Prostate gland (tissue), 2 donors: ENCODE measurements around the gene MBNL1.

Experiments
- CTCF ChIP-seq, 4 experiments: fragments of 200-600 bp in 2 of 4; fragments of 450-650 bp in 2 of 4; sonication (generic) in 2 of 4; IDR thresholded peaks; 1 replicate in 3 of 4; 2 replicates in 1 of 4; pipeline ENCODE4 v1.5.1; 2016 to 2019; ENCODE audit warnings: antibody characterized with exemption in 4 of 4, mild to moderate bottlenecking in 2 of 4, moderate library complexity in 2 of 4
- POLR2A ChIP-seq: fragments of 450-650 bp; IDR thresholded peaks from one replicate; pipeline ENCODE4 v1.6.1; 2016; ENCODE audit warnings: antibody characterized with exemption, mild to moderate bottlenecking

GRCh38 chr3:152497890-152498289, 229.2 kb downstream of the MBNL1 start:
- TF ChIP-seq CTCF (IDR thresholded peaks at IDR 0.05) (no peak), POLR2A (no peak)
